NT2/D1 (cell line): Measurements from ENCODE around the gene BMP15.

ENCODE experiments used
- SUZ12 ChIP-seq: IDR thresholded peaks from 2 replicates; pipeline ENCODE4 v1.6.1; 2011; ENCODE audit not compliant: insufficient read length, insufficient read depth; ENCODE audit errors: extremely low read depth
- YY1 ChIP-seq: IDR thresholded peaks from 2 replicates; pipeline ENCODE4 v1.6.1; 2011; ENCODE audit not compliant: insufficient read length, insufficient read depth

- TF ChIP-seq SUZ12: no peak
- no peak for TF ChIP-seq YY1
Observed at GRCh38 chrX:50888884-50889283, 21.7 kb upstream of the BMP15 start.
